Renal cortex interstitium (tissue), 15 donors: ENCODE data around the gene LAMTOR2. TPM values are rescaled to one million over a fixed set of nuclear protein-coding genes. Genes with fewer than 3 reads are reported as not detected.
A peak's percentile ranks its signal among the peaks of the same experiment; 100 is the strongest.

ENCODE experiments used
- DNase-seq, 11 donors: peaks; one replicate each; pipeline ENCODE4 v3.0.0-alpha.2; 2013; ENCODE audit warnings: low read depth in 9 of 11, low spot score in 4 of 11; ENCODE audit errors: extremely low read depth in 1 of 11
- long read RNA-seq, 16 experiments: transcript quantifications; one replicate each; lab custom pipeline, GENCODE V29; 2026
- polyA plus RNA-seq, 3 donors: library from polyadenylated mRNA; unstranded; fragments of 120-200 nt; gene quantifications; one replicate each; pipeline ENCODE4 v1.2.1, GENCODE V29; 2013; ENCODE audit not compliant: insufficient read length in 3 of 3

LAMTOR2 gene
- 10 to 100 TPM; 51.4 to 65.5 (median 58.1) TPM for polyA plus RNA-seq
- long read RNA-seq, donor 1, transcript LAMTOR2-203 (4 exons, 655 nt), result major isoform, 50 of 60 reads
- long read RNA-seq, donor 1, partial matches to known transcripts, result 7 of 60 reads
- long read RNA-seq, donor 1, other reads (novel, unspliced or antisense), result 0 of 60 reads
- long read RNA-seq, donor 2, transcript LAMTOR2-203 (4 exons, 655 nt), result major isoform, 44 of 52 reads
- long read RNA-seq, donor 2, partial matches to known transcripts, result 7 of 52 reads
- long read RNA-seq, donor 2, other reads (novel, unspliced or antisense), result 0 of 52 reads
- long read RNA-seq, donor 3, transcript LAMTOR2-205 (3 exons, 623 nt), result minor isoform, 7 of 115 reads
- long read RNA-seq, donor 3, transcript LAMTOR2-203 (4 exons, 655 nt), result major isoform, 70 of 115 reads
- long read RNA-seq, donor 3, partial matches to known transcripts, result 38 of 115 reads
- long read RNA-seq, donor 3, other reads (novel, unspliced or antisense), result 0 of 115 reads
- long read RNA-seq, donor 4, transcript LAMTOR2-203 (4 exons, 655 nt), result major isoform, 47 of 50 reads
- long read RNA-seq, donor 4, partial matches to known transcripts, result 0 of 50 reads
- long read RNA-seq, donor 4, other reads (novel, unspliced or antisense), result 0 of 50 reads
- long read RNA-seq, donor 5, result 0 reads
- long read RNA-seq, donor 6, transcript LAMTOR2-205 (3 exons, 623 nt), result minor isoform, 7 of 91 reads
- long read RNA-seq, donor 6, transcript LAMTOR2-203 (4 exons, 655 nt), result major isoform, 48 of 91 reads
- long read RNA-seq, donor 6, partial matches to known transcripts, result 34 of 91 reads
- long read RNA-seq, donor 6, other reads (novel, unspliced or antisense), result 0 of 91 reads
- long read RNA-seq, donor 7, transcript LAMTOR2-203 (4 exons, 655 nt), result major isoform, 64 of 134 reads
- long read RNA-seq, donor 7, transcript LAMTOR2-205 (3 exons, 623 nt), result minor isoform, 5 of 134 reads
- long read RNA-seq, donor 7, partial matches to known transcripts, result 63 of 134 reads
- long read RNA-seq, donor 7, other reads (novel, unspliced or antisense), result 0 of 134 reads
- long read RNA-seq, donor 8, transcript LAMTOR2-205 (3 exons, 623 nt), result minor isoform, 11 of 143 reads
- long read RNA-seq, donor 8, transcript LAMTOR2-203 (4 exons, 655 nt), result major isoform, 105 of 143 reads
- long read RNA-seq, donor 8, transcript LAMTOR2-202 (3 exons, 521 nt), result minor isoform, 5 of 143 reads
- long read RNA-seq, donor 8, partial matches to known transcripts, result 19 of 143 reads
- long read RNA-seq, donor 8, other reads (novel, unspliced or antisense), result 0 of 143 reads
- long read RNA-seq, donor 9, transcript LAMTOR2-205 (3 exons, 623 nt), result minor isoform, 6 of 84 reads
- long read RNA-seq, donor 9, transcript LAMTOR2-203 (4 exons, 655 nt), result major isoform, 46 of 84 reads
- long read RNA-seq, donor 9, partial matches to known transcripts, result 27 of 84 reads
- long read RNA-seq, donor 9, other reads (novel, unspliced or antisense), result 0 of 84 reads
- long read RNA-seq, donor 10, transcript LAMTOR2-205 (3 exons, 623 nt), result minor isoform, 5 of 88 reads
- long read RNA-seq, donor 10, transcript LAMTOR2-203 (4 exons, 655 nt), result major isoform, 76 of 88 reads
- long read RNA-seq, donor 10, partial matches to known transcripts, result 5 of 88 reads
- long read RNA-seq, donor 10, other reads (novel, unspliced or antisense), result 0 of 88 reads
- long read RNA-seq, donor 11, transcript LAMTOR2-203 (4 exons, 655 nt), result major isoform, 34 of 47 reads
- long read RNA-seq, donor 11, partial matches to known transcripts, result 12 of 47 reads
- long read RNA-seq, donor 11, other reads (novel, unspliced or antisense), result 0 of 47 reads
- long read RNA-seq, donor 12, transcript LAMTOR2-203 (4 exons, 655 nt), result major isoform, 19 of 33 reads
- long read RNA-seq, donor 12, partial matches to known transcripts, result 11 of 33 reads
- long read RNA-seq, donor 12, other reads (novel, unspliced or antisense), result 0 of 33 reads
- long read RNA-seq, donor 13, transcript LAMTOR2-205 (3 exons, 623 nt), result minor isoform, 10 of 179 reads
- long read RNA-seq, donor 13, transcript LAMTOR2-203 (4 exons, 655 nt), result major isoform, 100 of 179 reads
- long read RNA-seq, donor 13, transcript LAMTOR2-202 (3 exons, 521 nt), result minor isoform, 5 of 179 reads
- long read RNA-seq, donor 13, partial matches to known transcripts, result 62 of 179 reads
- long read RNA-seq, donor 13, other reads (novel, unspliced or antisense), result 0 of 179 reads
- long read RNA-seq, donor 14, transcript LAMTOR2-203 (4 exons, 655 nt), result major isoform, 53 of 58 reads
- long read RNA-seq, donor 14, partial matches to known transcripts, result 0 of 58 reads
- long read RNA-seq, donor 14, other reads (novel, unspliced or antisense), result 0 of 58 reads
- long read RNA-seq, donor 15, transcript LAMTOR2-205 (3 exons, 623 nt), result minor isoform, 6 of 32 reads
- long read RNA-seq, donor 15, transcript LAMTOR2-203 (4 exons, 655 nt), result major isoform, 25 of 32 reads
- long read RNA-seq, donor 15, partial matches to known transcripts, result 0 of 32 reads
- long read RNA-seq, donor 15, other reads (novel, unspliced or antisense), result 0 of 32 reads
- long read RNA-seq, donor 16, transcript LAMTOR2-205 (3 exons, 623 nt), result minor isoform, 6 of 136 reads
- long read RNA-seq, donor 16, transcript LAMTOR2-203 (4 exons, 655 nt), result major isoform, 120 of 136 reads
- long read RNA-seq, donor 16, partial matches to known transcripts, result 5 of 136 reads
- long read RNA-seq, donor 16, other reads (novel, unspliced or antisense), result 0 of 136 reads

- DNase-seq, result peak; percentile 95 to 99 (median 98)
Measured at GRCh38 chr1:156054500-156055280, at the start of gene LAMTOR2. Gene LAMTOR2 (plus strand): TSS chr1:156054782. CDS start chr1:156054890, 108 bp downstream.

GRCh38 chr1:156004843-156005584 is 49.6 kb upstream of the LAMTOR2 start:
- DNase-seq, result no peak

GRCh38 chr1:156006666-156007376 is 47.8 kb upstream of the LAMTOR2 start:
- no peak for DNase-seq

- DNase-seq, result no peak
Measured at GRCh38 chr1:156009404-156009803, 45.2 kb upstream of the LAMTOR2 start.

- no peak for DNase-seq
Measured at GRCh38 chr1:156012051-156012817, 42.3 kb upstream of the LAMTOR2 start.

GRCh38 chr1:156014829-156015228 is 39.8 kb upstream of the LAMTOR2 start:
- DNase-seq, result no peak

GRCh38 chr1:156019946-156020292 is 34.7 kb upstream of the LAMTOR2 start:
- no peak for DNase-seq

GRCh38 chr1:156020293-156021092 is 34.1 kb upstream of the LAMTOR2 start, which contains the start of gene SSR2:
Gene SSR2 (minus strand): TSS chr1:156020951. CDS start chr1:156020167, 784 bp downstream.
- peak; percentile 76 to 94 (median 87) for DNase-seq

- DNase-seq, result no peak
Measured at GRCh38 chr1:156021093-156021428, 33.5 kb upstream of the LAMTOR2 start.

GRCh38 chr1:156021954-156022353 is 32.6 kb upstream of the LAMTOR2 start:
- DNase-seq, result no peak

- no peak for DNase-seq
Measured at GRCh38 chr1:156024801-156025200, 29.8 kb upstream of the LAMTOR2 start.

- DNase-seq, result peak in 1 of 11 donors; percentile 41
Measured at GRCh38 chr1:156025876-156026275, 28.7 kb upstream of the LAMTOR2 start.

- DNase-seq, result no peak
Measured at GRCh38 chr1:156026588-156026987, 28.0 kb upstream of the LAMTOR2 start.
